ENCODE results near the gene MEI1. TPM values are rescaled to one million over a fixed set of nuclear protein-coding genes. Genes with fewer than 3 reads are reported as not detected.

MEI1 gene
- total and polyA plus RNA-seq, 12 donors = 0.36 to 3.7 (median 1.3) TPM; not detected in 1

DNA sequence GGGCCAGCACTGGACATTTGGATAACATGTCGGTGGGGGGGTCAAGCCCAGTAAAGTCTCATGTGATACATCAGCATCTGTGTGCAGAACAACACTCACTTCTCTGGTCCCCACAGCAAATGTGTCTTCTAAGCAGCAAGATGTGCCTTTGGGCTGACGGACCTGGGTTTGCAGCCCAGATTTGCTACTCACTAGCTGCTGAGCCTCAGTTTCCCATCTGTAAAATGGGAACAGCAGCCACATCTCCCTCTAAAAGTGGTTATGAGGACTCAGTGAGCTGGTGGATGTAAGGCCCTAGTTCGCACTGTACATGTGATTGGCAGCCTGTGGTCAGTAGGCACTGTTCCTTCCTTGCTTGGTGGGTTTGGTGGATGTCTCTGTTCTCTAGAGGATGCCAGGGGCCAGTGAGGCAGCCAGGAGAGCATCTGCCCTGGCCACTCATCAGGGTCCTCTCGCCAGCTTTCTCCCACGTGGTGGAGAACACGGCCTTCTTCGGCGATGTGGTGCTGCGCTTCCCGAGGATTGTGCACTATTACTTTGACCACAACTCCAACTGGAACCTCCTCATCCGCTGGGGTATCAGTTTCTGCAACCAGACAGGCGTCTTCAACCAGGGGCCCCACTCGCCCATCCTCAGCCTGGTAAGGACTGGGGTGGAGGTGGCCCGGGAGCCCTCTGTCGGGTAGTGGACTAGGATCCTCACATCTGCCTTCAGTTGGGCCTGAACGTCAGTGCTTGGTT lies 113.7 kb downstream of the MEI1 start:
- H3K27ac ChIP-seq = peak overlapping the region in 2 of 5 donors; percentile 50 to 59
- intact Hi-C loops (cut with DNase I) = no loop called here
- H3K4me1 ChIP-seq (replicated peaks in 1 of 2) = peaks cover 12 to 14% of the 10 kb centered on the region in 2 donors
- H3K36me3 ChIP-seq (replicated peaks in 1 of 2) = peaks cover 0 to 16% of the 10 kb centered on the region in 2 donors
- DNase-seq = no peak
- 95 to 97% (median 95%) methylated on average over 13 to 16 of the region's 16 CpGs for WGBS, 4 donors
- no peak overlapping the region for H3K4me3 ChIP-seq
- TF ChIP-seq POLR2A (IDR thresholded peaks at IDR 0.05) = no peak
- TF ChIP-seq, protein P1, sequence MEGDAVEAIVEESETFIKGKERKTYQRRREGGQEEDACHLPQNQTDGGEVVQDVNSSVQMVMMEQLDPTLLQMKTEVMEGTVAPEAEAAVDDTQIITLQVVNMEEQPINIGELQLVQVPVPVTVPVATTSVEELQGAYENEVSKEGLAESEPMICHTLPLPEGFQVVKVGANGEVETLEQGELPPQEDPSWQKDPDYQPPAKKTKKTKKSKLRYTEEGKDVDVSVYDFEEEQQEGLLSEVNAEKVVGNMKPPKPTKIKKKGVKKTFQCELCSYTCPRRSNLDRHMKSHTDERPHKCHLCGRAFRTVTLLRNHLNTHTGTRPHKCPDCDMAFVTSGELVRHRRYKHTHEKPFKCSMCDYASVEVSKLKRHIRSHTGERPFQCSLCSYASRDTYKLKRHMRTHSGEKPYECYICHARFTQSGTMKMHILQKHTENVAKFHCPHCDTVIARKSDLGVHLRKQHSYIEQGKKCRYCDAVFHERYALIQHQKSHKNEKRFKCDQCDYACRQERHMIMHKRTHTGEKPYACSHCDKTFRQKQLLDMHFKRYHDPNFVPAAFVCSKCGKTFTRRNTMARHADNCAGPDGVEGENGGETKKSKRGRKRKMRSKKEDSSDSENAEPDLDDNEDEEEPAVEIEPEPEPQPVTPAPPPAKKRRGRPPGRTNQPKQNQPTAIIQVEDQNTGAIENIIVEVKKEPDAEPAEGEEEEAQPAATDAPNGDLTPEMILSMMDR (IDR thresholded peaks at IDR 0.05) = no peak
- no peaks in the 10 kb centered on the region for H3K27me3 ChIP-seq
- no peaks in the 10 kb centered on the region for H3K9me3 ChIP-seq (replicated peaks in 1 of 3)

DNA sequence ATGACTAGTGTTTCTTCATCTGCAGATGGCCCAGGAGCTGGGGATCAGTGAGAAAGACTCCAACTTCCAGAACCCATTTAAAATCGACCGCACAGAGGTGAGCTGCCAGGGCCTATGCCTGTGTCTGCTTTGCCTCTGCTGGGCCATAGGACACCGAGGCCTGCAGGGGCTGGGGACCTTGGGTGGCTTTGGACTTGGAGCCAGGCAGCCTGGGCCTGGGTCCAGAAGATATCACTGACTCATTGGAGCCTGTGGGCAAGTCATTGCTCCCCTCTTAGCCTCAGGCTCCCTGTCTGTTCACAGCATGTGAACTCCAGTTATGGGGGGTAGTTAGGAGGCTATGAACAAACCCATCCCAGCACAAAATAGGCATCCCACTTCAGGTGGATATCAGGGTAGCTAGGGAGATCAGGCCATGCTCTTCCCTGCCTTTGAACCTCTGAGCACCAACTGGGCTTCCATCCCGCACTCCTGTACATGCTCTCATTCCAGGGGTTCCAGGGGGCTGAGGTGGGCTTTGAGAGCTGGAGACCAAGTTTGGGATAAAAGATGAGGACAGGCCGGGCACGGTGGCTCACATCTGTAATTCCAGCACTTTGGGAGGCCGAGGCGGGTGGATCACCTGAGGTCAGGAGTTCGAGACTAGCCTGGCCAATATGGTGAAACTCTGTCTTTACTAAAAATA lies 114.6 kb downstream of the MEI1 start:
- H3K36me3 ChIP-seq (replicated peaks in 1 of 2) = peaks cover 0 to 16% of the 10 kb centered on the region in 2 donors
- 81 to 98% (median 84%) methylated on average over 7 to 9 of the region's 9 CpGs for WGBS, 4 donors
- intact Hi-C loops (cut with DNase I) = no loop called here

DNA sequence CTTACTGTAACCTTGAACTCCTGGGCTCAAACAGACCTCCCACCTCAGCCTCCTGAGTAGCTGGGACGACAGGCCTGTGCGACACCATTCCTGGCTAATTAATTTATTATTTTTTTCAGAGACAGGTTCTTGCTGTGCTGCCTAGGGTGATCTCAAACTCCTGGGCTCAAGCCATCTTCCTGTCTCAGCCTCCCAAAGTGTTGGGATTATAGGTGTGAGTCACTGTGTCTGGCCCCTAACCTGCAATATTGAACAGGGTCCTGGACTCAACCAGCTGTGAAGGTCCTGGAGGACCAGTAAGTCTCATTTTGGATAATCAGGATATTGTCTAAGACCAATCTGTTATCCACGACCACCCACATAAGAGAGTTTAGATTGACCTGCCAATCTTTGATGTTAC lies 116.4 kb downstream of the MEI1 start:
- H3K27me3 ChIP-seq = no peaks in the 10 kb centered on the region
- peak overlapping the region in 4 of 5 donors; percentile 9 to 94 (median 78) for H3K27ac ChIP-seq
- no peak overlapping the region for H3K4me3 ChIP-seq
- no peak for DNase-seq
- H3K36me3 ChIP-seq (replicated peaks in 1 of 2) = peaks cover 0 to 9% of the 10 kb centered on the region in 2 donors
- TF ChIP-seq, protein P1 (IDR thresholded peaks at IDR 0.05) = no peak
- TF ChIP-seq POLR2A (IDR thresholded peaks at IDR 0.05) = no peak
- 65 to 77% (median 69%) methylated on average over 3 of the region's 3 CpGs for WGBS, 4 donors
- H3K4me1 ChIP-seq (replicated peaks in 1 of 2) = peaks cover 23 to 26% of the 10 kb centered on the region in 2 donors
- intact Hi-C loops (cut with DNase I) = no loop called here
- no peaks in the 10 kb centered on the region for H3K9me3 ChIP-seq (replicated peaks in 1 of 3)

More for the DNA sequence above, 114.6 kb downstream of the MEI1 start:
- H3K4me1 ChIP-seq (replicated peaks in 1 of 2) = peaks cover 20% of the 10 kb centered on the region in 2 donors
- H3K4me3 ChIP-seq = no peak overlapping the region
- H3K9me3 ChIP-seq (replicated peaks in 1 of 3) = no peaks in the 10 kb centered on the region
- peak in 6 of 7 donors; percentile 65 to 72 (median 72) for DNase-seq
- H3K27me3 ChIP-seq = no peaks in the 10 kb centered on the region
- peak overlapping the region in 3 of 5 donors; percentile 24 to 59 (median 50) for H3K27ac ChIP-seq
- TF ChIP-seq POLR2A (IDR thresholded peaks at IDR 0.05) = no peak
- TF ChIP-seq, protein P1 (IDR thresholded peaks at IDR 0.05) = peak in 1 of 6 experiments; percentile 21

DNA sequence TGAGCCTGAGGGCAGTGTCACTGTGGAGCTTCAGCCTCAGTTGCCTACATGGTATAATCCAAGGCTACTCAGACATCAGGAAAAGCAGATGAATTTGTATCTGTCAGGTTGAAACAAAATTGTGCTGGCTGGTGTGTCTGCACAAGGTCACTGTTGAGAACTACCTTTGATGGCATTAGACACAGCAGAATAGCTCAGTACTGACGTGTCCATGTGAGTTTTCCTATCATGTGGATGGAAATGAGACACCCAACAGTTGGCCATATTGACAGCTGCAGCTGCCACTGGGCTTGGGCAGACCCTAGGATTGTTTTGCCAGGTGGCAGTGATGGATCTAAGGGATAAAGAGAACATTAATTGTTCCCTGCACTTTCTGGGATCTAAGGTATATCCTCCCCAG lies 116.9 kb downstream of the MEI1 start:
- 44 to 67% (median 53%) methylated on average over 1 of the region's 1 CpG for WGBS, 4 donors

More for the DNA sequence above, 116.9 kb downstream of the MEI1 start:
- TF ChIP-seq, protein P1 (IDR thresholded peaks at IDR 0.05) = no peak
- no peak for TF ChIP-seq POLR2A (IDR thresholded peaks at IDR 0.05)
- no peaks in the 10 kb centered on the region for H3K27me3 ChIP-seq
- H3K27ac ChIP-seq = peak overlapping the region in 4 of 5 donors; percentile 9 to 94 (median 78)
- H3K9me3 ChIP-seq (replicated peaks in 1 of 3) = no peaks in the 10 kb centered on the region
- peak in 2 of 7 donors; percentile 54 to 56 for DNase-seq
- intact Hi-C loops (cut with DNase I) = no loop called here
- H3K4me1 ChIP-seq (replicated peaks in 1 of 2) = peaks cover 23 to 26% of the 10 kb centered on the region in 2 donors
- H3K4me3 ChIP-seq = no peak overlapping the region
- peaks cover 0 to 9% of the 10 kb centered on the region in 2 donors for H3K36me3 ChIP-seq (replicated peaks in 1 of 2)
